Liver (tissue), 9 donors: Measurements from ENCODE around the gene NXPE4. TPM values are rescaled to one million over a fixed set of nuclear protein-coding genes. Genes with fewer than 3 reads are reported as not detected.

Source experiments
- DNase-seq: peaks from one replicate; pipeline ENCODE4 v3.0.0-alpha.2; 2017; ENCODE audit warnings: low spot score
- H3K27ac ChIP-seq, 2 donors: one replicate each; pipeline ENCODE4 v1.7.0; 2013; ENCODE audit warnings: inconsistent platforms in 2 of 2, low read length in 2 of 2, control low read depth in 1 of 2, low read depth in 1 of 2, mild to moderate bottlenecking in 1 of 2
- H3K27me3 ChIP-seq, 4 donors: one replicate each; pipeline versions ENCODE4 v1.6.1 to v1.7.0; 2013; ENCODE audit warnings: low read length in 3 of 4, inconsistent platforms in 1 of 4, mild to moderate bottlenecking in 1 of 4, moderate library complexity in 1 of 4; ENCODE audit not compliant: control insufficient read depth in 4 of 4, insufficient read depth in 4 of 4
- H3K36me3 ChIP-seq, 4 donors: one replicate each; pipeline versions ENCODE4 v1.6.1 to v1.7.0; 2013; ENCODE audit warnings: low read length in 3 of 4, mild to moderate bottlenecking in 3 of 4, low read depth in 1 of 4, moderate library complexity in 1 of 4; ENCODE audit not compliant: control insufficient read depth in 4 of 4, insufficient read depth in 3 of 4
- H3K4me1 ChIP-seq, 4 donors: one replicate each; pipeline versions ENCODE4 v1.6.1 to v1.7.0; 2013; ENCODE audit warnings: low read length in 3 of 4, mild to moderate bottlenecking in 3 of 4, moderate library complexity in 1 of 4; ENCODE audit not compliant: control insufficient read depth in 4 of 4, insufficient read depth in 4 of 4
- H3K4me3 ChIP-seq, 3 donors: one replicate each; pipeline versions ENCODE4 v1.6.1 to v1.7.0; 2013; ENCODE audit warnings: low read length in 3 of 3, control low read depth in 1 of 3, low read depth in 1 of 3, mild to moderate bottlenecking in 1 of 3
- H3K9ac ChIP-seq, 2 donors: one replicate each; pipeline ENCODE4 v1.7.0; 2013; ENCODE audit warnings: low read length in 2 of 2, mild to moderate bottlenecking in 2 of 2, moderate library complexity in 2 of 2, control low read depth in 1 of 2, low read depth in 1 of 2
- H3K9me3 ChIP-seq, 4 donors: one replicate each; pipeline versions ENCODE4 v1.6.1 to v1.7.0; 2013; ENCODE audit warnings: low read length in 3 of 4; ENCODE audit not compliant: control insufficient read depth in 4 of 4
- FOXA2 ChIP-seq: IDR thresholded peaks from 2 replicates; pipeline ENCODE4 v1.6.1; 2016; ENCODE audit warnings: antibody characterized with exemption
- GABPA ChIP-seq, 2 donors: IDR thresholded peaks in 1 of 2; conservative IDR thresholded peaks in 1 of 2; 2 replicates each; pipeline ENCODE4 v1.6.1; 2016; ENCODE audit warnings: antibody characterized with exemption in 2 of 2, mild to moderate bottlenecking in 1 of 2, moderate library complexity in 1 of 2
- HNF4A ChIP-seq, 2 donors: conservative IDR thresholded peaks; 2 replicates each; pipeline ENCODE4 v1.6.1; 2016; ENCODE audit warnings: antibody characterized with exemption in 2 of 2, mild to moderate bottlenecking in 2 of 2
- HNF4G ChIP-seq: IDR thresholded peaks from 2 replicates; pipeline ENCODE4 v1.6.1; 2016; ENCODE audit warnings: antibody characterized with exemption
- JUND ChIP-seq, 2 donors: IDR thresholded peaks; 2 replicates each; pipeline ENCODE4 v1.6.1; 2016; ENCODE audit warnings: antibody characterized with exemption in 2 of 2
- NR2F2 ChIP-seq: IDR thresholded peaks from 2 replicates; pipeline ENCODE4 v1.6.1; 2016; ENCODE audit warnings: antibody characterized with exemption
- RXRA ChIP-seq, 2 donors: IDR thresholded peaks; 2 replicates each; pipeline ENCODE4 v1.6.1; 2017 to 2018; ENCODE audit warnings: antibody characterized with exemption in 2 of 2, mild to moderate bottlenecking in 1 of 2
- SP1 ChIP-seq: IDR thresholded peaks from 2 replicates; pipeline ENCODE4 v1.6.1; 2018; ENCODE audit warnings: antibody characterized with exemption, mild to moderate bottlenecking
- YY1 ChIP-seq: IDR thresholded peaks from 2 replicates; pipeline ENCODE4 v1.6.1; 2016; ENCODE audit warnings: antibody characterized with exemption, mild to moderate bottlenecking
- WGBS: extraction: QIAGEN DNeasy Blood & Tissue Kit; methylation state at CpG from one replicate; pipeline ENCODE4 v1.1.7; 2013; 5-methylcytosine and 5-hydroxymethylcytosine counted together
- polyA plus RNA-seq, 2 donors: library from polyadenylated mRNA; stranded (reverse) in 1 of 2; unstranded in 1 of 2; fragments of 200-250 nt in 1 of 2; fragments of >200 nt in 1 of 2; fragmentation: Nextera tagmentation in 1 of 2; extraction: Ambion mirVana in 1 of 2; gene quantifications; one replicate each; pipeline versions ENCODE4 v1.2.1 to v1.2.3, GENCODE V29; 2013 to 2015
- total RNA-seq, 2 donors: library from RNA; depleted of rRNA; stranded (reverse); fragments of >200 nt; gene quantifications; one replicate each; pipeline ENCODE4 v1.2.3, GENCODE V29; 2014
- TF ChIP-seq, protein P1 (sequence below): IDR thresholded peaks from 2 replicates; pipeline ENCODE4 v1.6.1; 2016; ENCODE audit warnings: antibody characterized with exemption
- TF ChIP-seq, protein P2 (sequence below): IDR thresholded peaks from 2 replicates; pipeline ENCODE4 v1.6.1; 2016; ENCODE audit warnings: antibody characterized with exemption, mild to moderate bottlenecking
- TF ChIP-seq, protein P3 (sequence below): IDR thresholded peaks from 2 replicates; pipeline ENCODE4 v1.6.1; 2016; ENCODE audit warnings: antibody characterized with exemption
- donor health status: healthy.
- donor health status: healthy.
- donor health status: healthy.
- donor health status: healthy.
- donor health status: healthy.

NXPE4 gene
- total and polyA plus RNA-seq, 4 donors: not detected

DNA sequence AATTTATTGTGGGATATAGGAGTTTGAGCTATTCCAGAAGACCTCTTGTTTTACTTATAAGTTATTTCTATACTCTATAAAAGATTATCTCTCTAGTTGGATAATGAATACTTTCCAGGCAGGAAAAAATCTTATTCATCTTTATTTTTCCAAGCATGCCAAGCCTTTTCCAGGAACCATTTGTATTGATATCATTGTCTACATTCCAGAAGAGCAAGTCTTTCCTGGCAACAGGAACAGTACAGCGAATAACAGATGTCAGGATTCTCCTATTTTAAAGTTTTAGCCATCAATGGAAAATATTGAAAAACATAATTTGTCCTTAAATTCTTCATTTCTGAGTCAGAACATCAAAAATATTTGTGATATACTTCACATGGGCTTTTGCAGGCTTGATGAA lies 30.8 kb downstream of the NXPE4 start:
- H3K27me3 ChIP-seq: no peaks in the 10 kb centered on the region
- TF ChIP-seq, protein P1, sequence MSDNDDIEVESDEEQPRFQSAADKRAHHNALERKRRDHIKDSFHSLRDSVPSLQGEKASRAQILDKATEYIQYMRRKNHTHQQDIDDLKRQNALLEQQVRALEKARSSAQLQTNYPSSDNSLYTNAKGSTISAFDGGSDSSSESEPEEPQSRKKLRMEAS: no peak
- TF ChIP-seq YY1 (no peak), HNF4G (no peak), JUND (IDR thresholded peaks at IDR 0.05) (no peak), FOXA2 (no peak), HNF4A (conservative IDR thresholded peaks at IDR 0.05) (no peak)
- TF ChIP-seq, protein P2, sequence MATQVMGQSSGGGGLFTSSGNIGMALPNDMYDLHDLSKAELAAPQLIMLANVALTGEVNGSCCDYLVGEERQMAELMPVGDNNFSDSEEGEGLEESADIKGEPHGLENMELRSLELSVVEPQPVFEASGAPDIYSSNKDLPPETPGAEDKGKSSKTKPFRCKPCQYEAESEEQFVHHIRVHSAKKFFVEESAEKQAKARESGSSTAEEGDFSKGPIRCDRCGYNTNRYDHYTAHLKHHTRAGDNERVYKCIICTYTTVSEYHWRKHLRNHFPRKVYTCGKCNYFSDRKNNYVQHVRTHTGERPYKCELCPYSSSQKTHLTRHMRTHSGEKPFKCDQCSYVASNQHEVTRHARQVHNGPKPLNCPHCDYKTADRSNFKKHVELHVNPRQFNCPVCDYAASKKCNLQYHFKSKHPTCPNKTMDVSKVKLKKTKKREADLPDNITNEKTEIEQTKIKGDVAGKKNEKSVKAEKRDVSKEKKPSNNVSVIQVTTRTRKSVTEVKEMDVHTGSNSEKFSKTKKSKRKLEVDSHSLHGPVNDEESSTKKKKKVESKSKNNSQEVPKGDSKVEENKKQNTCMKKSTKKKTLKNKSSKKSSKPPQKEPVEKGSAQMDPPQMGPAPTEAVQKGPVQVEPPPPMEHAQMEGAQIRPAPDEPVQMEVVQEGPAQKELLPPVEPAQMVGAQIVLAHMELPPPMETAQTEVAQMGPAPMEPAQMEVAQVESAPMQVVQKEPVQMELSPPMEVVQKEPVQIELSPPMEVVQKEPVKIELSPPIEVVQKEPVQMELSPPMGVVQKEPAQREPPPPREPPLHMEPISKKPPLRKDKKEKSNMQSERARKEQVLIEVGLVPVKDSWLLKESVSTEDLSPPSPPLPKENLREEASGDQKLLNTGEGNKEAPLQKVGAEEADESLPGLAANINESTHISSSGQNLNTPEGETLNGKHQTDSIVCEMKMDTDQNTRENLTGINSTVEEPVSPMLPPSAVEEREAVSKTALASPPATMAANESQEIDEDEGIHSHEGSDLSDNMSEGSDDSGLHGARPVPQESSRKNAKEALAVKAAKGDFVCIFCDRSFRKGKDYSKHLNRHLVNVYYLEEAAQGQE: no peak
- TF ChIP-seq, protein P3, sequence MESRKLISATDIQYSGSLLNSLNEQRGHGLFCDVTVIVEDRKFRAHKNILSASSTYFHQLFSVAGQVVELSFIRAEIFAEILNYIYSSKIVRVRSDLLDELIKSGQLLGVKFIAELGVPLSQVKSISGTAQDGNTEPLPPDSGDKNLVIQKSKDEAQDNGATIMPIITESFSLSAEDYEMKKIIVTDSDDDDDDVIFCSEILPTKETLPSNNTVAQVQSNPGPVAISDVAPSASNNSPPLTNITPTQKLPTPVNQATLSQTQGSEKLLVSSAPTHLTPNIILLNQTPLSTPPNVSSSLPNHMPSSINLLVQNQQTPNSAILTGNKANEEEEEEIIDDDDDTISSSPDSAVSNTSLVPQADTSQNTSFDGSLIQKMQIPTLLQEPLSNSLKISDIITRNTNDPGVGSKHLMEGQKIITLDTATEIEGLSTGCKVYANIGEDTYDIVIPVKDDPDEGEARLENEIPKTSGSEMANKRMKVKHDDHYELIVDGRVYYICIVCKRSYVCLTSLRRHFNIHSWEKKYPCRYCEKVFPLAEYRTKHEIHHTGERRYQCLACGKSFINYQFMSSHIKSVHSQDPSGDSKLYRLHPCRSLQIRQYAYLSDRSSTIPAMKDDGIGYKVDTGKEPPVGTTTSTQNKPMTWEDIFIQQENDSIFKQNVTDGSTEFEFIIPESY: no peak
- no peaks in the 10 kb centered on the region for H3K4me1 ChIP-seq
- no peak for DNase-seq
- H3K9me3 ChIP-seq: no peaks in the 10 kb centered on the region
- H3K27ac ChIP-seq: no peak overlapping the region
- H3K4me3 ChIP-seq: no peak overlapping the region
- H3K9ac ChIP-seq: no peak overlapping the region
- WGBS: 82% methylated on average over 1 of the region's 1 CpG
- H3K36me3 ChIP-seq: no peaks in the 10 kb centered on the region

DNA sequence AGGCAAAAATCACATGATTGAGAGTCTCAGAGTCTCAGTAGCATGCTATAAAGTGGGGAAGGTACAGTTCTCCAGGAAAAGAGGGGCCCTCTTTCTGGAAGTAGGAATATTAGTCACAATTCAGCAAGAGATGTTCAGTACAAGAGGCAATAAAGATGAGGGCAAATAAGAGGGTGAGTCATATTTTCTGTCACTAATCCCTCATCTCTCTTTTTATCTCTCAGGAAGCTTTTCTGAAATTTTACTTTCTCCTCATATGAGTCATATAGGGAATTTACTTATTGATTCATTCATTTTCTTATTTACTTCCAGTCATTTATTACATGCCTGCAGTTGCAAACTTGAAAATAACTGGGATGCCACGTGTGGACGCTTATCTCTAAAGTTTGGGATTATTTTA lies 32.5 kb downstream of the NXPE4 start:
- no peak for DNase-seq
- H3K27ac ChIP-seq: no peak overlapping the region
- 70% methylated on average over 2 of the region's 2 CpGs for WGBS
- TF ChIP-seq, protein P1: no peak
- no peak for TF ChIP-seq RXRA (IDR thresholded peaks at IDR 0.05)
- no peak for TF ChIP-seq GABPA (IDR thresholded peaks at IDR 0.05 in 1 of 2, conservative IDR thresholded peaks at IDR 0.05 in 1 of 2)
- TF ChIP-seq HNF4G: no peak
- TF ChIP-seq, protein P2: no peak
- TF ChIP-seq NR2F2: no peak
- no peak for TF ChIP-seq SP1
- no peaks in the 10 kb centered on the region for H3K36me3 ChIP-seq
- H3K4me1 ChIP-seq: no peaks in the 10 kb centered on the region
- H3K27me3 ChIP-seq: no peaks in the 10 kb centered on the region
- H3K9me3 ChIP-seq: no peaks in the 10 kb centered on the region
- no peak overlapping the region for H3K4me3 ChIP-seq
- H3K9ac ChIP-seq: no peak overlapping the region
